GM21717 (cell line): Measurements from ENCODE around the gene GIPC2.

ENCODE experiments used
- ATAC-seq: cut with Tn5 transposase; IDR thresholded peaks from one replicate; pipeline ENCODE4 v1.9.1; 2021; ENCODE audit warnings: mild to moderate bottlenecking, moderate library complexity; ENCODE audit not compliant: unreplicated experiment

The GIPC2 gene

DNA sequence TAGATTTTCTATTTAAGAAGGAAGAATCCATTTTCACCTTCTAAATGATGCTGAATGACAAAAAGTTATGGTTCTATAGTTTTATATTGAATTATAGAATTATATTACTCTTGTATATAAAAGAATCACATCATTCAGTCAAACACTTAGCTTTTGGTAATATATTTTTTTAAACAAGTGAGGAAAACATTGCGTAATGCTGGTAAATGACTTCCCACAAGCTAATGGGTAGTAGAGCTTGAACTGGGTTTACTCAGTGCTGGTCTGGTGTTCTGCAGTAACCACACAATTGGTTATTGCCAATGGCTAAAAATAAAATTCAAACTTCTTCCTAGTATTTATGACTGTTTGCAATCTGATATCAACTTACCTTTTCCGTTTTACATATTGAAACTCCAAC lies 10.6 kb upstream of the GIPC2 start:
- ATAC-seq, result no peak

DNA sequence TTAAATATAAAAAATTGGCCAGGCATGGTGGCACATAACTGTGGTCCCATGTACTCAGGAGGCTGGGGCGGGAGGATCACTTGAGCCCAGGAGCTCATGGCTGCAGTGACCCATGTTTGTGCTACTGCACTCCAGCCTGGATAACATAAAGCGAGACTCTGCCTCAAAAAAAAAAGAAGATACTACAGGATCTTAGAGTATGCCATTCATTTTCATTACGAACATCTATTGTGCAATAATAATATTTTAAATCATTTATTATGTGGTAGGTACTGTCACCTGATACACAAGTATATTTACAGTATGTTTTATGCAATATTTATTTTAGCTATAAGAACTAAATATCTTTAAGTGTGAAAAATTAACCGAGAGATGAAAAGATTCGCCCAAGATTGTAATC lies 9.3 kb upstream of the GIPC2 start:
- no peak for ATAC-seq

DNA sequence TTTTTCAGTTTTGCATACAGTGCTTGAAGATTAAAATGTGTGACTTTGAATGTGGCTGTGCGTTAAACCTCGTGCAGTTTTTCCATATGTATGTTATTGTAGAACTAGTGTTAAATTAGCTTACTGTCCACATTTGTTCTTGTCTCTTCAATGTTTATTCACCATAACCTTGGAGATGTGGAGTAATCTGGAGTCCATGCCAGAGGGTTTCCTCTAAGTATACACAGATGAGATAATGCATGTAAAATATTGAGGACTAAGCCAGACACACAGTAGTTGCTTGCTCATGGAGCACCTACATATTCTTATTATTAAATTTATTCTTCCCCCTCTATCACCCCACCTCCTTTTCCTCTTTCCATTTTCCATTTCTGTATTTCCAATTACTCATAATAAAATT lies 7.7 kb upstream of the GIPC2 start:
- ATAC-seq, result no peak

DNA sequence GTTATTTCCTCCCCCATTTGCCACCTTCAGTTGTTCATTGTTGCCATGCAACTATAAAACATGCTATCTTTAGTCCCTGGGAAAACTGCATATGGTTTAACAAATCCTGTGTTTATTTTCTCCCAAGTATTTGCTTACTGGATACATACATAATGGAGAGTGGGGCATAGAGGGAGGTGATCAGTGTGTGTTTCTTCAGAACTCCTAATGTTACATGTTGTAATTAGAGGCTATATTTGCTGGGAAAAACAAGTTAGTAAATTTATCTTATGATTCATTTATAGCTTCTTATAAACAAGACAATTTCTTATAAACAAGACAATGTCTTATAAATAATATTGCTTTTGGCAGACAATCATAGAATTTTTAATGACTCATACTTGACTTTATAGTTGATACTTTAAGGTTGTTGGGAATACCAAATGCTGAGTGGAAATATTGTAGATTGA lies 7.3 kb upstream of the GIPC2 start:
- ATAC-seq, result no peak

DNA sequence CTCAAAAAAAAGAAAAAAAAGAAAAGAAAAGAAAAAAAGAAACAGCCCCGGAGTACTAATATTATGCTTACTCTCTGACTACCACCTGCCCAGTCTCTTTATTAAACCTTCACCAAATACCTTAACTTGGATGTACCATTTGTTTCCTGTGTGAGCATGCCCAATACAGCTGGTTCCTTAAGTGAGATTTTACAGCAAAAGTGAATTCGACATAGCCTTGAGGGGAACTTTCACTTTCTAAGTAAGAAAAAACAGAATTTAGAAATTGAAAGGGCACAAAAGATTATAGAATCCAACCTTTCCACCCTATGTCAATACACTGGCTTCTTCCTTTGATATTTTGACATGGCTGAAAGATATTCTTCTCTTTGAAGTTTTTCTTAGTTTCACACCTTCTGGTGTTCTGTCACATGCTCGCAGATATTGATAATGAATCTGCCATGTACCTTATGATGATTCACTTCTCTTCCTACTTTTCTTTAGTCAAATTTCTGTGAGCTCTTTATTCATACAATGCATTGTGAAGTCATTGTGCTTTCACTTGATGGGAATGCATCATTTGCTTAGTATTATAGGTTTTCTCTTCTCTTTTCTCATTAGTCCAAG lies 5.2 kb upstream of the GIPC2 start:
- no peak for ATAC-seq

DNA sequence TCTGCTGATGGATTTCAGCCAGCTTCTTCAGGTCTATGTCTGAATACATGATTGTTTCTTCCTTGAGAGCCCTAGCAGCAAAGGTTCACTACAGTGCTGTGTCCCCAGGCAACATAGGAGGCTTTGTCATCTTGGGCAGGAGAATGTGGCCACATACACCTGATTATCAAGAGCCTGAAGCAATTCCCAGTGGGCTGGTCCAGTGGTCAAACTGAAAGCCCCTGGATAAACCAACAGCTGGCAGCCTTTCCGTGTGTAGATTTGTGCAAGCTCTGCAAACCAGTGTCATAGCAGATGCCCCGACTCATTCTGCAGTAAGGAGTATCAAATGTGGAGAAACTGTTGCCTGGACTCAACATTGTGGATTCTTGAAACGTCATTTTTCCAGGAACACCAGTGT lies 2.3 kb upstream of the GIPC2 start:
- no peak for ATAC-seq

DNA sequence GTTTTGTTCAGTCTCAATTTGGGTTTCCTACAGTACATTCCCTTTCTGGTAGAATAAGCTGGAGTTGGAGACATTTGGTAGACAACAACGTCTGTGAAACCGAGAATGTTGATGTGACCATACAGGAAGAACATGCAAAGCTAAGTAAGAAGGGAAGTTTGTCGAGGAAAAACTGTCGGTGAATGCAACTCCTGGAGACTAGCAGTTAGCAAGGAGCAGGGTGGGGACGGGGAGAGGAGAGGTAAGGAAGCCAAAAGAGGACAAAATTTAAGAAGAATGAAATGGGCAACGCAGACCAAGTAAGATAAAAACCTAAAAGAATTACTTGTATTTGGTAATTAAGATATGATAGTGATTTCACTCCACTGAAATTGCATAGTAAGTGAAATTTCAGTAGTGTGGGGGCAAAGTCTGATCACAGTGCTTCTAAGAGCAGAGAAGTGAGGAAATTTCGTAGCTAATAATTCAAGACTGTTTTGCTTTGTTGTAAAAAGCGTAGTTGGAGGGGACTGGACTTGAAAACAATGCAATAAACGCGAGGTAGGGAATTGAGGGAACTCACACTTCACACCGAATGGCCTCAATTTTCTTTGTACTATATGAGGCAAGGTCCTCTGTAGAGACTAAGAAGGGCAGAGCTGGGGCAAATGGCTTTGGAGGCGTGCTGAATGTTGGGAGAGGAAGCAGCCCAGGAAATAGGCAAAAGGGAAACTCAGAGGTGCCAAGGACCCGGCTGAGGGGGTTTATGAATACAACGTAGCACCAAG lies 787 bp upstream of the GIPC2 start:
- ATAC-seq, result no peak

DNA sequence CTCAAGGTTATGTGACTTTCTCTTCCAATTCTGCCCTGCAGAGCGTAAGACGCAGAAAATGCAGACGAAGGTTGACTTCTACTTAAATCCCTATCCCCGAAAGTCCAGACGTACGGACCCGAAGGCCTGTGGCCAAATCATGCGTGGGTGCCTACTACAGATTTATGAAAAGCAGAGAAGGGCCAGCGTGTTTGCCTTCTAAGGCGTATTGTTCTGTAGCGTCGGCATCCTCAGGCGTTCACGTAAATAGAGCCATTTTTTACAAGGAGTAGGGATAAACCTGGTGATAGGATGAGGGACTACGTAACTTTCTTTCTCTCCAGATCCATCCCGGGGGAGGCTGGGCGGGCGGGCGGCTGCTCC lies 222 bp upstream of the GIPC2 start:
- no peak for ATAC-seq

DNA sequence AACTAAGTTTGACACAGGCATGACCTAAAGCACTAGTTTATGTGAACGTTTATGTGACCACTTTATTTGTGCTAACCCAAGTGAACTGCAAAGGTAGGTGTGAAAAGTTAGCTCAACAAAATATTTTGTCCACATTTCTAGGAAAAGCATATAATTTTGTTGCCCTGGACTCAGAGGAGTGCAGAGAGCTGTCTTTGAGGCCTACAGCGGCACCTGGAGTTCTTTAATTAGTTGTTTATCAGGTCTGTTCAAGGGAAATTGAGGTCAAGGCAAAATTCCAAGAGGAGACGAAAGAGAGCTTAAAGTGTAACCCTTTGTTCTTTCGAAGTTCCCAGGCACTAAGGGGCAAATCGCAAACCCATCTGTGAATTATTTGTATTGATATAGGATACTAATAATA lies 1.3 kb downstream of the GIPC2 start:
- ATAC-seq, result no peak

DNA sequence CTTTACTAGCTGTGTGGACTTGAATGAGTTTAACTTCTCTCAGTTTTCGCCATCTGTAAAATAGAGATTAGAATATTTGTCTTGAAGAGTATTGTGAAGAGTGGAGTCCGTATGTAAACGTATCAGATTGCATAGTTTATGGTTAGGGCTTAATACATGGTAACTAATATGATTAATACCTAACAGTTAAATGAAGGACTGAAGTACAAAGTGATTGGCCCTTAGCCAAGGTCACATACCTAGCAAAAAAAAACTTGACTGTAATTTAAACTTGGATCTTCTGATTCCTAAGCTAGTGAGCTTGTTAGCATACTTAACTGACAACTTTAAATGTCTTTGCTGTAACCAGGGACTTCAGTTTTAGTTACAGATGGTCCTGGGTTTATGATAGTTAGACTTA lies 1.9 kb downstream of the GIPC2 start:
- ATAC-seq, result no peak

DNA sequence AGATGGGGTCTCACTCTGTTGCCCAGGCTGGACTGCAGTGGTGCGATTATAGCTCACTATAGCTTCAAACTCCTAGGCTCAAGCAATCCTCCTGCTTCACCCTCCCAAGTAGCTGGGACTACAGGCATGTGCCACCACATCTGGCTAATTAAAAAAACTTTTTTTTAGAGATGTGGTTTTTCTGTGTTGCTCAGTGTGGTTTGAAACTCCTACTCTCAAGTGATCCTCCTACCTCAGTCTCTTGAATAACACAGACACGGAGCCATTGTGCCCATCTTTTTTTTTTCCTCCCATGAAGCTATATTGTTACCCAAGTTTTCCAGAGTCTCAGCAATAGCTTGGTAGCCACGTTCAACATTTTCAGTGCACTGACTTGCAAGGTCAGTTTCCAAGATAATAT lies 2.7 kb downstream of the GIPC2 start:
- no peak for ATAC-seq

DNA sequence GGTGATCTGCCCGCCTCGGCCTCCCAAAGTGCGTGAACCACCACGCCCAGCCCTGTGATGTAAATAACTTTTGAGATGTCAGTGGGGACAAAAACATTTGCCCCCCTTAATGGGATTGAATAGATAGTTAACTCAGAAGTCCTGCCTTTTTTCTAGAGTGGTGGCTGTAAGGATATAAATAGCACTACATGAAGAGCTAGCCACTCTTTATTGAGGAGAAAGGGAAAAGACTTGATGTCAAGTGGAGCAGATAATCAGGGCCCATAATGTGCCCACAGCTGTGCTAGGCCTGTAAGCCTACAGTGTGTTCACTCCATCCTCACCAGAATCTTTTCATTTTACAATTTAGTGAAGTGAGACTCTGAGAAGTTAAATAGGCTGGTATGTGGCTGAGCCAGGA lies 3.6 kb downstream of the GIPC2 start:
- ATAC-seq, result no peak

DNA sequence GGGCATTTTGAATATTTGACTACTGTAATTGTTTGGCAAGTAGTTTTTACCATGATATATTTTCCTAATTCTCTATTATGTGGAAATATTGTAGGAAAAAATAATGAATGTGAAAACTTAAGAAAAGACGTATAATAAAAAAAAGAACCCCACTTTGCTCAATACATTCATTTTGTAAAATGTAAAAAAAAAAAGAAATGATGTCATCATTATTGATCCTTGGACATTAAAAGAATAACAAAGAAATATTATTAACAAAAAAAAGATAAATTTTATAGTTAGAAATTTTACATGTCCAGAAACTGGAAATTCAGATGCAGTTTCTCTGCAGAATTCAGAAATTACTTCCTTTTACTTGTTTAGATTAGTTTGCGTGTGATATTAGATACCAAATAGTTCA lies 5.2 kb downstream of the GIPC2 start:
- ATAC-seq, result no peak

DNA sequence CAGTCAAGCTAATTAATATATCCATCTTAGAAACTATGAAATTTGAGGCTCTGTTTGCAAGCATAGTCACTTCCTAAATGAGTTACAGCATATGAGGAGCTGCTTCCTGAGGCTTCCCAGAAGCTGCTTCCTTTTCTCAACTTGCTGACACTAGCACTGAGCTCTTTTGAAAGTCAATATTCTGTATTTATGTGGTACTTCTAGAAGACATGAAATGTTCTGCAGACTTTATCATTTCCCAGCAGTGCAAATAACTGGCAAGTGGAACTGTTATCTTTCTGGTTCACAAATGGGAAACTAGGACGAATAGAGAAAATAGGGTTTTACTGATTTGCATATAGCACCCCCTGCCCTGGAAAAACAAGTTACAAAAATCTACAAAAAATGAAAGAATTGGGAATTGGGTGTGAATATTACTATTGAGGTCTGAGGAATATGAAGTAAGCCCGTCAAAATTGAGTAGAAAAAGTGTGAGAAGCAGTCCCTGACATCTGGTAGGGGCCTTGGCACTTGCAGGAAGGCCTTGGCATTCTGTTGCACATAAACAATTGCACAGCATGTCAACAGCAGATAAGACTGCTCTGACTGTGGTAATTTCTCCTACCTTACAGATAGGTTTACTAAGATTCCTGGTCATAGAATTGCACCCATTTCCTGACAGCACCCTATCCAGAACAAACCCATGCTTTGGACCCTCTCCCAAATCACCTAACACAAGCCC lies 7.1 kb downstream of the GIPC2 start:
- no peak for ATAC-seq

DNA sequence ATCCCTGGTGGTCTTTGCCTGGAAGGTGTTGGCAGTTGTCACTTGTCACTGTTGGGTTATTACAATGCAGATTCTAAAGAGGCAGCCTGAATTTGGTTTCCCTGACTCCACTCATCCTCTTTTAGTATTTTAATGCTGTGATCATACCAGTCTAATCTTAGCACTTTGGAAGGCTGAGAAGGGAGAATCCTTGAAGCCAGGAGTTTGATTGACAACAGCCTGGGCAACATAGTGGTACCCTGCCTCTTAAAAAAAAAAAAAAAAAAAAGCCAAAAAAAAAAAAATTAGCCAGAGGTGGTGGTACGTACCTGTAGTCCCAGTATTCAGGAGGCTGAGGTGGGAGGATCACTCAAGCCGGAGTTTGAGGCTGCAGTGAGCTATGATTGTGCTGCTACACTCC lies 7.7 kb downstream of the GIPC2 start:
- ATAC-seq, result no peak

DNA sequence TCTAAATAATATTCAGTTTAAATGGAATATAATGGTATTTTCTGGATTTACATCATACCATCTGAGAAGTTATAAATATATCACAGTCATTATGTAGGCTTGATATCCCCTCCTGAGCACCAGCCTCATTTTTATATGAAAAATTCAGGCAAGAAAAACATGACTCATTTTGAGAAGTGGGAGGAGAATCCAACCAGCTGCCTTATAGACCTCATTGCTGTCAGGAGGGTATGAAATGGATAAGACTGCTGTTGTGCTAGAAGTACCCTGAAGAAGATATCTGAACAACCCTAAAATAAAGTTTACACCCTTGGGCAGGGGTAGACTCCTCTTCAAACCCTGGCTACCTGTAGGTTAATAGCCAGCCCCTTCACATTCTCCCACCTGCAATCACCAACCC lies 8.8 kb downstream of the GIPC2 start:
- ATAC-seq, result no peak

DNA sequence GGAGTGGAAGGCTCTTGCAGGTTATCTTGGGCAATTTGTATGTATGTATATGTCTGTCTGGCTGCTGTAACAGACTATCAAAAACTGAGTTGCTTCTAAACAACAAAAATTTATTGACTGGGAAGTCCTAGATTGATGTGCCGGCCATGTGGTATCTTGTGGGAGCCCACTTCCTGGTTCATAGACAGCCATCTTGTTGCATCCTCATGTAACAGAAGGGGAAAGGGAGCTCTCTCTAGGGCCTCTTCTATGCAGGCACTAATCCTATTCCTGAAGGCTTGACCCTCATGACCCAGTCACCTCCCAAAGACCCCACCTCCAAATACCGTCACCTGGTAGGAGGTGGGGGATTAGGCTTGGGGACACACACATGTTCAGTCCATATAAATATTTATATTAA lies 9.2 kb downstream of the GIPC2 start:
- no peak for ATAC-seq

DNA sequence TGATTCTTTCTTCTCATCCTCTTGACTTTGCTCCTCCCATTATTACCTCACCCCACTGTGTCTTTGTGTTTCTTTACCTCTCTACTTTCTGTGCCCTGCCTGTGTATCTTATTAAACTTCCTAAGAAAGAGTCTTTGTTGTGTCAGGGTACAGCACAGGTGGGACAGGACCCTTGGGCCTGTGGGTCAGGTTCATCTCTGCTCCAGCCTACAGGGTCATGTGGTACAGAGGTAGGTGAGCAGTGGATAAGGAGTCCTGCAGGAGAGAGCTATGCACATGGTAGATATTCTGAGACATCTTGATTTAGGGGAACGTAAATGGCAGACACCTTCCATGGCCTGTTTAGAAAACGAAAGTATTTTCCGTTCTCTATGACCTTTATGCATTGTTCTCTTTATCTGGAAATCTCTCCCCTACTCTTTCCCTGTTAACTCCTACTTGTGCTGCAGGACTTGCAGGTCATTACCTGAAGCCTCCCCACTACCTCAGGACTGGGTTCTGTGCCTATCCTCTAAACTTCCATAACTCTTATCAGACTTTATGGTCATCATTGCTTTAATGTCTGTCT lies 9.9 kb downstream of the GIPC2 start:
- ATAC-seq, result no peak

DNA sequence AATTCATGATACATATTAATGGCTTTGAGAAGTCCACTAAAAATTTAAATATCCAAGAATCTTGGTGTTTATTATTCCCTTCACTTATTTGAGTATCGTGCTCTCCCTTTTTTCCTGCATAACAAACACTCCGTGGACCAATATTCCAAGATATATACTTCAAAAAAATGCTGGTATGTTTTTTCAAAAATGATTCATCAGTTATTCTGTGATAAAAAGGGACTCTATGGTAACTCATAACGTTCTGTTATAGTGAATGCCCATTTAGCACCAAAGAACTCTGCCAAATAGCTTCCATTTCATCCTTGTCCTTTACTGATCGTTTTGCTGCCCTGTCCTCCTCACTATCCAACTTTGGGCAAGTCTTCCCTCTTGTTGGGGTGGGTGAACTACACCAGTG lies 12.9 kb downstream of the GIPC2 start:
- ATAC-seq, result no peak

DNA sequence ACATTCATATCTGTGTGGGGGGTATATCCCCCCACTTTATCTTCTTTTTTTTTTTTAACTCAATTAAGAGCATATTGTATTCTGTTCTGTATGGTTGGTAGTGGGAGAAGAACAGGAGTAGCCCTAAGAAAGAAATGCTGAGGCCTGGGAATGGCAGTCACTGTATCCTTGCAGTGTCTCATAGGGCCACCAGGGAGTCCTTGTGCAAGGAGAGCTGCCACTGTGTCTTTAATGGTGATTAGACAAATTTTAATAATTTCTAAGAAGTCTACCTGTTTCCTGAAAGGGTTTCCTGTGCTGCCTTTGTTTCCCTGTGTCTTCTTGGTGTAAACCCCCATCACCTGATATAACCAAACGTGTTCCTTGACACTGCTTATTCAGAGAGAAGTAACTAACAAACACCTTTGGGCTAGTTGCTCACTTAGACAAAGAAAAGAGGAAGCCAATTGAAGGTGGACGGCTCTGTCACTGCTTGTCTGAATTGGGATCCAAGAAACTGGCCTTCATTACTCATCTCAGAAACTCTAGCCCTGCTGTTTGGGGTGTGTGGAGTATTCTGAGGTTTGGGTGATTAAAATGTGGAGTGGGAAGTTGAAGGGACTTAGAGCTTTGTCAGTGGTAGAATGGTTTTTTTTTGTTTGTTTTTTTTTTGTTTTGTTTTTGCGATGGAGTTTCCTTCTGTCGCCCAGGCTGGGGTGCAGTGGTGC lies 15.2 kb downstream of the GIPC2 start:
- peak; percentile 98 for ATAC-seq

DNA sequence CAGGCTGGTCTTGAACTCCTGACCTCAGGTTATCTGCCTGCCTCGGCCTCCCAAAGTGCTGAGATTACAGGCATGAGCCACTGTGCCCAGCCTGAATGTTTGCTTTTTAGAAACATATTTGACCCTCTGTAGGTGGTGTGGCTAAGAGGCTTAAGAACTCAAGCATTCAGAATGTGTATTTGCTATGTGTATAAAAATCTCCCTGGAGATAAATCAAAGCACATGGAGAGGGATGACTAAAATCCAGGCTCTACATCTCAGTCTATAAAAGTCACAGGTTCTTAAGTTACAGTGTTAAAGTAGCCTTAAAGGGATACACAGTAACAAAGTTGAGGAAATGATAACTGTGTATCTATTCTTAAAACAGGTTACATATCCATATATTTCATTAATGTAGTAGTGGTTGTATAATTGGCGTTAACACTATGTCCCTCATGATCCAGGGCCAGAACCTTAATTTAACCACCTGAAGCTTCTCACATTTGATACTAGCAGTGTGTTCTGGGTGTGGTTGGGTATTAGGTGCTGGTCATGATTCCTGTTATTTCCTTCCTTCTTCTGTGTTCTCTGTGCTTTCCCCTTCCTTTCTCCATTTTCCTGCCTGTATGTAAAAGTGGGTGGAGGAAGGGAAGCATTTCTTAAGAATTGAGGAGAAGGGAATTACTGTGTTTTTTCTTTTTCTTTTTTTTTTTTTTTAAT lies 16.2 kb downstream of the GIPC2 start:
- ATAC-seq, result no peak
